Fibroblast of skin of back (primary cell): ENCODE results near the gene AIRE.
"Not testable (repeated sequence)": the region's sequence is repeated elsewhere in the genome, so short reads cannot be mapped to it uniquely, and the experiment has no call there.

ENCODE experiments used
- DNase-seq: peaks from one replicate; pipeline ENCODE4 v3.0.0-alpha.2; 2013

AIRE gene

GRCh38 chr21:44338971-44339910, 53.6 kb downstream of the AIRE start, which contains the start of gene CFAP410:
Gene CFAP410, minus strand, starts transcription at chr21:44339390. Its CDS starts 196 bp downstream, at chr21:44339194.
- peak; percentile 92 for DNase-seq

GRCh38 chr21:44341726-44342458, 56.2 kb downstream of the AIRE start:
- DNase-seq, result not testable (repeated sequence)

- not testable (repeated sequence) for DNase-seq
Measured at GRCh38 chr21:44342981-44343380, 57.3 kb downstream of the AIRE start.

GRCh38 chr21:44344541-44345183, 59.0 kb downstream of the AIRE start:
- DNase-seq, result no peak

GRCh38 chr21:44345495-44345894, 59.8 kb downstream of the AIRE start:
- DNase-seq, result no peak

- DNase-seq, result no peak
Measured at GRCh38 chr21:44347911-44348451, 62.3 kb downstream of the AIRE start.
